Measurements from ENCODE around the gene CEP112. TPM values are rescaled to one million over a fixed set of nuclear protein-coding genes. Genes with fewer than 3 reads are reported as not detected.

Gene CEP112
- total RNA-seq, 4 donors from 2014 or later: 1.1 to 12.9 (median 9.1) TPM

GRCh38 chr17:65638221-65638975, 553.5 kb downstream of the CEP112 start:
- Histone ChIP-seq H3K4me3 (no peak overlapping the region), H3K36me3 (no peaks in the 10 kb centered on the region), H3K27ac (no peak overlapping the region), H3K9me3 (no peaks in the 10 kb centered on the region), H3K27me3 (no peaks in the 10 kb centered on the region), H3K4me1 (peaks cover 0 to 26% (median 6%) of the 10 kb centered on the region in 4 donors)
- in situ Hi-C loops (cut with MboI; ENCODE audit: low pct_ligation_motif_present in 1 of 4, low pct_unique_long_range_greater_than_20kb in 1 of 4, low sequenced_read_pairs in 3 of 4): no loop called here
- DNase-seq: no peak
- no peak for TF ChIP-seq POLR2AphosphoS5 (IDR thresholded peaks at IDR 0.05)
- TF ChIP-seq, protein P1, sequence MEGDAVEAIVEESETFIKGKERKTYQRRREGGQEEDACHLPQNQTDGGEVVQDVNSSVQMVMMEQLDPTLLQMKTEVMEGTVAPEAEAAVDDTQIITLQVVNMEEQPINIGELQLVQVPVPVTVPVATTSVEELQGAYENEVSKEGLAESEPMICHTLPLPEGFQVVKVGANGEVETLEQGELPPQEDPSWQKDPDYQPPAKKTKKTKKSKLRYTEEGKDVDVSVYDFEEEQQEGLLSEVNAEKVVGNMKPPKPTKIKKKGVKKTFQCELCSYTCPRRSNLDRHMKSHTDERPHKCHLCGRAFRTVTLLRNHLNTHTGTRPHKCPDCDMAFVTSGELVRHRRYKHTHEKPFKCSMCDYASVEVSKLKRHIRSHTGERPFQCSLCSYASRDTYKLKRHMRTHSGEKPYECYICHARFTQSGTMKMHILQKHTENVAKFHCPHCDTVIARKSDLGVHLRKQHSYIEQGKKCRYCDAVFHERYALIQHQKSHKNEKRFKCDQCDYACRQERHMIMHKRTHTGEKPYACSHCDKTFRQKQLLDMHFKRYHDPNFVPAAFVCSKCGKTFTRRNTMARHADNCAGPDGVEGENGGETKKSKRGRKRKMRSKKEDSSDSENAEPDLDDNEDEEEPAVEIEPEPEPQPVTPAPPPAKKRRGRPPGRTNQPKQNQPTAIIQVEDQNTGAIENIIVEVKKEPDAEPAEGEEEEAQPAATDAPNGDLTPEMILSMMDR (IDR thresholded peaks at IDR 0.05): no peak
- no peak for TF ChIP-seq POLR2A (IDR thresholded peaks at IDR 0.05)
- no peak for TF ChIP-seq EP300 (IDR thresholded peaks at IDR 0.05; ENCODE audit: low read depth)
- intact Hi-C loops (cut with DNase I; ENCODE audit: low total_unique reads): no loop called here
- WGBS, 2 donors (ENCODE audit: low coverage in 1 of 2): 14 to 44% methylated on average over 2 to 9 of the region's 9 CpGs

DNA sequence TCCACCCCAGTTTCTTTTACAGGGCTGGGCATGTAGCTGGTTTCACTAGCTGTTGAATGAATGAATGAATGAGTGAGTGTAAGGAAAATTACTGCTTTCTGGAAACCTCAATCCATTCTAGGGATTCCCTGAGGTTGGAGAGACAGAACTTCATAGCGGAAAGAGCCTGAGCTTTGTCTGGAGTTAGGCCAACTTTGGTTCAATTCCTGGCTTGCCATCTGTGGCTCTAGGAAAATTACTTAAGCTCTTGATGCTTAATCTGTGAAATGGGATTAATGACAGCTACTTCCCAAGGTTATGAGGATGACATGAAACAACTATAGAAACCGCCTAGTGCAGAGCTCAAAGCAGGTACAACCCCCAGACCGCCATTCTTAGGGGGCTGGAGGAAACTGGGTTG, 554.1 kb downstream of the CEP112 start:
- H3K27me3 ChIP-seq: no peaks in the 10 kb centered on the region
- no peaks in the 10 kb centered on the region for H3K36me3 ChIP-seq
- peaks cover 0 to 26% (median 6%) of the 10 kb centered on the region in 4 donors for H3K4me1 ChIP-seq
- in situ Hi-C loops (cut with MboI; ENCODE audit: low pct_ligation_motif_present in 1 of 4, low pct_unique_long_range_greater_than_20kb in 1 of 4, low sequenced_read_pairs in 3 of 4): no loop called here
- no peak overlapping the region for H3K4me3 ChIP-seq
- intact Hi-C loops (cut with DNase I; ENCODE audit: low total_unique reads): no loop called here
- no peaks in the 10 kb centered on the region for H3K9me3 ChIP-seq
- DNase-seq: no peak
- WGBS, 2 donors (ENCODE audit: low coverage in 1 of 2): 63 to 83% methylated on average over 1 to 3 of the region's 3 CpGs
- H3K27ac ChIP-seq: no peak overlapping the region
- TF ChIP-seq EP300 (IDR thresholded peaks at IDR 0.05; ENCODE audit: low read depth) (no peak), POLR2AphosphoS5 (IDR thresholded peaks at IDR 0.05) (no peak), POLR2A (IDR thresholded peaks at IDR 0.05) (no peak)
- TF ChIP-seq, protein P1 (IDR thresholded peaks at IDR 0.05): no peak

GRCh38 chr17:65634533-65634932, 557.4 kb downstream of the CEP112 start:
- Histone ChIP-seq H3K27me3 (no peaks in the 10 kb centered on the region), H3K4me1 (peaks cover 0 to 29% (median 6%) of the 10 kb centered on the region in 4 donors), H3K36me3 (no peaks in the 10 kb centered on the region), H3K9me3 (no peaks in the 10 kb centered on the region), H3K27ac (peak overlapping the region; percentile 10 to 61 (median 36)), H3K4me3 (no peak overlapping the region)
- DNase-seq: peak; percentile 49
- intact Hi-C loops (cut with DNase I; ENCODE audit: low total_unique reads): no loop called here
- WGBS, 2 donors (ENCODE audit: low coverage in 1 of 2): 48 to 60% methylated on average over 1 to 3 of the region's 3 CpGs
- TF ChIP-seq EP300 (IDR thresholded peaks at IDR 0.05; ENCODE audit: low read depth): no peak
- TF ChIP-seq POLR2AphosphoS5 (IDR thresholded peaks at IDR 0.05): no peak
- no peak for TF ChIP-seq POLR2A (IDR thresholded peaks at IDR 0.05)
- TF ChIP-seq, protein P1 (IDR thresholded peaks at IDR 0.05): no peak
- in situ Hi-C loops (cut with MboI; ENCODE audit: low pct_ligation_motif_present in 1 of 4, low pct_unique_long_range_greater_than_20kb in 1 of 4, low sequenced_read_pairs in 3 of 4): no loop called here

DNA sequence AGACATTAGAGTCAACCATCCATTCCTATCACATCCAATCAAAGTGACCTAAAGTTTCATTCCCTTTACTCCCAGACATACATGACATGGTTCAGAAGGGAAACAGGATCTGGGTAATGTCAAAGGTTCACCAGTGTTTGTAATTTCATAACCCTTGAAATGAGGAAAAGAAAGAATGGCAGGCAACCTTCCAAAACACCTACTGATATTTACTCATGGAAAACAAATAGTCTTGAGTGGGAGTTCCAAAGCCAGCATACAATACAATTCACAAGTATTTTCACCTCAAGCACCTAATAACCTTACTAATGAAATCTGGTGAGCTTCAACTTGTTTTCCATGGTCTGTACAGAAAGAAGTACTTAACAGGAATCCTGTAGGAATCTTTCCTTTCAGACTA, 557.9 kb downstream of the CEP112 start:
- intact Hi-C loops (cut with DNase I; ENCODE audit: low total_unique reads): no loop called here
- in situ Hi-C loops (cut with MboI; ENCODE audit: low pct_ligation_motif_present in 1 of 4, low pct_unique_long_range_greater_than_20kb in 1 of 4, low sequenced_read_pairs in 3 of 4): no loop called here
- Histone ChIP-seq H3K36me3 (no peaks in the 10 kb centered on the region), H3K4me3 (no peak overlapping the region), H3K27me3 (no peaks in the 10 kb centered on the region), H3K4me1 (peaks cover 0 to 30% (median 6%) of the 10 kb centered on the region in 4 donors), H3K9me3 (no peaks in the 10 kb centered on the region), H3K27ac (peak overlapping the region; percentile 15 to 61 (median 36))
- no peak for TF ChIP-seq EP300 (IDR thresholded peaks at IDR 0.05; ENCODE audit: low read depth)
- TF ChIP-seq, protein P1 (IDR thresholded peaks at IDR 0.05): no peak
- no peak for TF ChIP-seq POLR2AphosphoS5 (IDR thresholded peaks at IDR 0.05)
- TF ChIP-seq POLR2A (IDR thresholded peaks at IDR 0.05): no peak
- DNase-seq: no peak
